GM21717 (cell line): ENCODE results near the gene CHTF18.
A peak's percentile ranks its signal among the peaks of the same experiment; 100 is the strongest.
"Not testable (repeated sequence)": the region's sequence is repeated elsewhere in the genome, so short reads cannot be mapped to it uniquely, and the experiment has no call there.

Experiments used
- ATAC-seq: cut with Tn5 transposase; IDR thresholded peaks from one replicate; pipeline ENCODE4 v1.9.1; 2021; ENCODE audit warnings: mild to moderate bottlenecking, moderate library complexity; ENCODE audit not compliant: unreplicated experiment

Gene CHTF18

DNA sequence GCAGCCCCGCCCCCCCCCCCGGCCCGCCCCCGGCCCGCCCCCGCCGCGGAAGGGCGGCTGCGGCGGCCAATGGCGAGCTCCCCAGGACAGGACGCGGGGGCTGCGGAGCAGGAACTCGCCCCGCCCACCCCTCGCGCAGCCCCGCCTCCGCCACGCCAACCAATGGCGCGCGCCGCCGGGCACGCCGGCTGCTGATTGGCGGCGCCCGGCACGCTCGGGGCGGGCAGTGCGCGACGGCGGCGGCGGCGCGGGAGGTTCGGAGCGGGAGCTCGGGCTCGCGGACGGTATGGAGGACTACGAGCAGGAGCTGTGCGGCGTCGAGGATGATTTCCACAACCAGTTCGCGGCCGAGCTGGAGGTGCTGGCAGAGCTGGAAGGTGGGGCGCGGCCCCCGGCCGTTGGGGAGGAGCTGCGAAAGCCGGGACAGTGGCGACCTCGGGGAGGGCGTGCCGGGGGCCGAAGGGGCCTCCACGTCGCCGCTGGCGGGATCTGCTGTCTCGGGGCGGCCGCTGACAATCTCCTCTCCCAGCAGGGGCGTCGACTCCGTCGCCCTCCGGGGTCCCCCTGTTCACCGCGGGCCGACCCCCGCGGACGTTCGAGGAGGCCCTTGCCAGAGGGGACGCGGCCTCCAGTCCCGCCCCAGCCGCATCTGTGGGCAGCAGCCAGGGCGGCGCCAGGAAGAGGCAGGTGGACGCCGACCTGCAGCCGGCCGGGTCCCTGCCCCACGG is at the start of gene CHTF18:
Gene CHTF18, plus strand, starts transcription at position 222 of the 728 bp plus-strand sequence. Its CDS starts 65 bp downstream, at position 287.
- ATAC-seq = peak; percentile 54

DNA sequence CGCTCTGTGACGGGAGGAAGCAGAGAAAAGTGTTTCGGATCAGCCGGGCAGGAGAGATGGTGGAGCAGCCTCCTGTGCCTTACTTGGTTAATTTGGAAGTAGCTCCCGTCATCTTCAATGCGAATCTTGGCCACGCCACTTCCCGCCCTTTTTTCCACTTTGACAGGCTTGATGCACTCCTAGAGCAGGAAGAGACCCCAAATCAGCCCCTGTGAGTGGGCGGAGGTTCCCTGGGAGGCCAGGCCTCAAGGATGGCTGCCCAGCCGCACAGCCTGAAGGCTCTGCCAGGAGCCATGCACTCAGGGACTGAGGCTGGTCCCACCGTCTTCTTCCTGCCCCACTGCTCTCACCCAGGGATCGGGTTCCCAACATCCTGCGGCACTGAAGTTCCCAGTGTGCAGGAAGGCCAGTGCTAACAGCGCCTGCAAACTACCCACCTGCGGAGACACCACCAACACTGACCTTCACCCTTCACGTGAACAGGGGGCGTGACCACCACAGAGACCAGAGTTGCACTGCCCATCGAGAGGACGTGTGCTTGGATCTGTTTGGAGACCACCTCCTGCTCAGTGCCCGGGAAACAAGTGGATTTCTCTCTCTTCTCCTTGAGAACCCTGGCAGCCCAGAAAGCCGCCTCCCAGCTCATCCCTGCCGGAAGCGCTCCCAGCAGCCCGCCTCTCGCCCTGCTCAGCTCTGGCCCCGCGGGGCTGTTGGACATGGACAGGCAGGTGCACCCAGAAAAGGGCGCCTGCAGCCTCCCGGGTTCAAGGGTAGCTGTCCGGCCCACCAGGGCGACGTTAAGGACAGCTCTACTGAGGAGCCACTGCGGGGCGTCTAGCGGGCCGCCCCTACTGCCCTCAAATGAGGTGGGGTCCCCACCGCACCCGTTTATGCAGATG is 48.6 kb upstream of the CHTF18 start:
- no peak for ATAC-seq

DNA sequence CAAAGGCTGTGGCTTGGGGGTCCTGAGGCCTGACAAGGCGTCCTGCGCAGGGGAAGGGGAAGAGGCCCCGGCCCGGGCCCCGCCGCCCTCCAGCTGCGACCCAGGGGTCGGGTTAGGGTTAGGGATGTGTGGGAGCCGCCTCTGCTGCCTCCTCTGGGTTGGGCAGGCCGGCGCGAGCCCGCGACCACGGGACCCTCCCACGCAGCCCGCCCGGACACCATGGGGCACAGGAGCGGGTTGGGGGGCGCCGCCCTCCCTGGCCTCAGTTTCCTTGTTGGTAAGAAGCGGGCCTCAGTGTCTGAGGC is 48.0 kb upstream of the CHTF18 start:
- ATAC-seq = no peak

DNA sequence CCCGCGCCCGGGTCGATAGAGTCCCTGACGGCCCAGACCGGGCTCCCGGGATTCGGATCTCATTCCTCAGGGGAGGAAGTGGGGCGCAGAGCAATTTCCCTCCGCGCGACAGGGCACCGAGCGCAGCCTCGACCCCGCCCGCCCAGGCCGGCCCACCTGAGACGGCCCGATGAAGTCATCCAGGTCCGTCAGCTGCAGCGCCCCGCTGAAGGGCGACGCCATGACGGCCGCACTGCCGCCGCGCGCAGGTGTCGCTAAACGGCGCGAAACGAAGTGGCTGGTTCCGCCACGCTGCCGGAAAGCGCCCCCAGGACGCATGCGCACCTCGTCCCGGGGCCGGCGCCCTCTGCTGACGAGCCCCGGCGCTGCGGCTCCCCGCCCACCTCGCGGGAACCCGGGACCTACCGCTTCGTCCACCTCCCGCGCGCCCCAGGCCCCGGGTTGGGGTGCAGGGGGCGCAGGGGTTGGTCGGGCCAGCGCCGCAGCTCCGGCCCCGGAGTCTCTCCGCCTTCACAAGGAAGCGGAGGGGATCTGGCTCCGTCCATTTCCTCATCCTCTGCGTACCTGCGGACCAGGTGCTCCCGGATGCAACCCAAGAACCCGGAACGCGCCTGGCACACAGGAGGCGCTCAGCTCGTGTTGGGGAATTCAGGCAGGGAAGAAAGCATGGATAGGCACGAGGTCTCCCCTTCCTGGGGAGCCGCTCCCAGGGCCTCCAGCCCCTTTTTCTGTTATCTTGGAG is 47.5 kb upstream of the CHTF18 start, which contains the start of gene CIAO3:
Gene CIAO3, minus strand, starts transcription at position 234 of the 742 bp plus-strand sequence. Its CDS starts 12 bp downstream, at position 222.
- peak; percentile 63 for ATAC-seq

DNA sequence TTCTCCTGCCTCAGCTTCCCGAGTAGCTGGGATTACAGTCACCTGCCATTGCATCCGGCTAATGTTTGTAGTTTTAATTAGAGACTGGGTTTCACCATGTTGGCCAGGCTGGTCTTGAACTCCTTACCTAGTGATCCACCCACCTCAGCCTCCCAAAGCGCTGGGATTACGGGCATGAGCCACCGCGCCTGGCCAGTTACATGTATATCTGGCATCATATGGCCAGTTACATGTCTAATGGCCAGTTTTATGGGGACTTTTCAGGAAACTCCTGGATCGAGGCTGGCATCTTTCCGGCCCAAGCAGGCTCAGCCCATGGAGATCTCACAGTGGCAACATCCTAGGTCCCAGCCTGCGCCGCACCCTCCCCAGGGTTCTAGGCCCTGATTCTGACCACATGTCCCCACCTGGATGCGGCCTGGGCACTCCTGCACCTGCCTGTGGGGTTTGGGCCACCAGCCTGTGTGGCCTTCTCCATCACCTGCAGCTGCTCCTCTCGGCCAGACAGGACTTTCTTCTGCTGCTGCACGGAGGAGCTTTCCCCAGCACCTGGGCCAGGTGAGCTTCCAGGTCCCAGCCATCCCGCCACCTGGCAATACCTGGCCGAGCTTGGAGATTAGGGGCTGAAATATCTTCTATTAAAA is 46.3 kb upstream of the CHTF18 start:
- no peak for ATAC-seq

DNA sequence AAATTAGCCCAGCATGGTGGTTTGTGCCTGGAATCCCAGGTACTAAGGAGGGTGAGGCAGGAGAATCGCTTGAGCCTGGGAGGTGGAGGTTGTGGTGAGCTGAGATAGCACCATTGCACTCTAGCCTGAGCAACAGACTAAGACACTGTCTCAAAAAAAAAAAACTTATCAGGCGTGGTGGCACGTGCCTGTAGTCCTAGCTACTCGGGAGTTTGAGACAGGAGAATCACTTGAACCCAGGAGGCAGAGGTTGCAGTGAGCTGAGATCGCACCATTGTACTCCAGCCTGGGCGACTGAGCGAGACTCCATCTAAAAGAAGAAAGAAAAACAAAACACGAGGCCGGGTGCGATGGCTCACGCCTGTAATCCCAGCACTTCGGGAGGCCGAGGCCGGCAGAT is 45.5 kb upstream of the CHTF18 start:
- ATAC-seq = not testable (repeated sequence)

DNA sequence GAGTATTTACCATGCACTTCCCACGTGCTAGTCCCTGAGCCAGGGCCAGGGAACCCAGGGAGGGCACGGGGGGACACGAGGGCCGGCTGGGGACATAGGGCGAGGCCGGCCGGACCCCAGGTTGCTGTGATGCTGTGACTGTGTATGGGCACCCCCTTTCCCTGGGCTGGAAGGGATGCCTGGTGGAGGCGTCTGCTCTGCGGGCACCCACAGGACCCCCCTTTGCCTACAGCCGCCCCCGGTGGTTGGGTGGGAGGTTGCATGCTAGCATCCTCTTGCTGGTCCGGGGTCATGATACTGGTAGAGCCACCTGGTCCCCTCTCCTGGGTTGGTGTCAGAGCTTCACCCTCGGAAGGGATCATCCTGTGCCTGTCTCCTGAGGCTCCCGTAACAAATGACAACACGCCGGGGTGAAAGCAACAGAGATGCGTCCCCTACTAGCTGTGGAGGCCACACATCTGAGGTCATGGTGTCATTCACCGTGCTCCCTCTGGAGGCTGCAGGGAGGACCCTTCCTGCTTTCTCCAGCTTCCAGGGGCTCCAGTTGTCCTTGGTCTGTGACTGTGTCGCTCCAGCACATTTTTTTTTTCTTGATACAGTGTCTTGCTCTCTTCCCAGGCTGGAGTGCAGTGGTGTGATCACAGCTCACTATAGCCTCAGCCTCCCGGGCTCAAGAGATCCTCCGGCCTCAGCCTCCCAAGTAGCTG is 44.5 kb upstream of the CHTF18 start:
- no peak for ATAC-seq

DNA sequence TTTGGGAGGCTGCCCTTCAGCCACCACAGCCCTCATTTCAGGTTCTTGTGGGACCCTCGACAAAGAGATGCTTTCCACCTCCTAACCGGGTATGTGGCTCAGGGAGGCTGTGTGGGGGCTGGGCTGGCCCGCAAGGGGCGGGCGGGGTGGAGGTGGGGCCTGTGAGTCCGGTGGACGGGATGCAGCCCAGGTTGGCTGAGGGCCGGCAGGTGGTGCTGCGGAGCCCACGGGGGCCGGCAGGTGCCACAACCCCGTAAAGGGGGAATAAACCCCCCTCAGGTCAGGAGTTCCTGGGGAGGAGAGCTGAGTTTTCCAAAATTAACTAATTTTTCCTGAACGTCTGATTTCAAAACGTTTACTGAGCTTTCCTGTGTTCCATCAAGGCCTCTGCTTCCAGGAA is 42.7 kb upstream of the CHTF18 start:
- ATAC-seq = no peak

DNA sequence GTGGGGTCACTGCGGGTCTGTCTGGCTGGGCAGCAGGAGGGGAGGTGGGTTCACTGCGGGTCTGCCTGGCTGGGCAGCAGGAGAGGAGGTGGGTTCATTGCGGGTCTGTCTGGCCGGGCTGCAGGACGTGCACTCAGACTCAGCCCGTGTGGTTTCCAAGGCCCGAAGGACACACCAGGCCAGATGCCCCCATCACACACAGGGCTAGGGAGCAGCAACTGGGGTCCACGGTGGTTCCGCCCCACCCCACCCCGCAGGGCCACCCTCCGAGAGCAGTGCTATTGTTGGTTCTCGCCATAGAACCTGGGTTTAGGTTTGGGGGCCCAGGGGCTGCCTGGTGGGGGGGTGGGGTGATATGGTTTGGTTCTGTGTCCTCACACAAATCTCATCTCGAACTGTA is 41.8 kb upstream of the CHTF18 start:
- no peak for ATAC-seq

DNA sequence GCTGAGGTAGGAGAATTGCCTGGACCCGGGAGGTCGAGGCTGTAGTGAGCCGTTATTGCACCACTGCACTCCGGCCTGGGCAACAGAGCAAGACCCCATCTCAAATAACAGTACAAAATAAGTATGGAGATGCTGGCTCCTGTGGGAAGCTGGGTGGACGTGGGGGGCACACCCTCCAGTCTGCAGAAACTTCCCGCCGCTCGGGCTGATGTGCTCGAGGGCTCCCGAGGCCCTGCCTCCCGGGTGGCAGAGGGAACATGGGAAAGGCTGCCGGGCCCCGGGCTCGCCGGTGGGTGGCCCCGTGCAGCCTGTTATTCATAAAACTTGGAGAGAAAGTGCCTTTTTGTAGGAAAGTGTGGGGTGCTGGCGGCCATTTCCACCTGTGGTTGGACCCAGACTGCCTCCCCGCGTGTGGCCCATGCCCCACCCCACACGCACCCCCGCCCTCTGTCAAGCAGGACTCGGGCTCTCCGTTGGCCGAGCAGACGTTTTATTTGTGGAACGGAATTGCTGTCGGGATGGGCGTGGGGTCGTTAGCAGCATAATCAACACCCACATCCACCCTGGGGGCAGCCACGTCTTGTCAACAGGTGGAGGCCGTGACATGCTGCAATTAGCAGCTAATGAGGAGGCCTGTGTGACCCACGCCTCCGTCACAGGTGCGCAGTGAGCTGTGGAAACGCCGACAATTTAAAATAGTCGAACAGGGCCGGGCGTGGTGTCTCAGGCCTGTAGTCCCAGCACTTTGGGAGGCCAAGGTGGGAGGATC is 40.3 kb upstream of the CHTF18 start:
- no peak for ATAC-seq

DNA sequence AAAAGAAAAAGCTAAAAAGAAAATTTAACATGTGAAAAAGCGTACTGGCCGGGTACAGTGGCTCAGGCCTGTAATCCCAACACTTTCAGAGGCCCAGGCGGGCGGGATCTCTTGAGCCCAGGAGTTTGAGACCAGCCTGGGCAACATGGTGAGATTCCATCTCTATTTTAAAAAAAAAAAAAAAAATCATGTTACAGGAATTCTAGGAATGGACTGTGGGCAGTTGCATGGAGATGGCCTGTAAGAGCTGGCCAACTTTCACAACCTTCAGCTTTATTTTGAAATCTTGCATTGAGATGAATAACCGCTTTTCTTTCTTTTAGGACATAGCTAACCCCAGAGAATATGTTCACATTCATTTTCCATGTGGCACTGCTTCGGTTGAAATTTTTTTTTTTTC is 39.4 kb upstream of the CHTF18 start:
- ATAC-seq = no peak

DNA sequence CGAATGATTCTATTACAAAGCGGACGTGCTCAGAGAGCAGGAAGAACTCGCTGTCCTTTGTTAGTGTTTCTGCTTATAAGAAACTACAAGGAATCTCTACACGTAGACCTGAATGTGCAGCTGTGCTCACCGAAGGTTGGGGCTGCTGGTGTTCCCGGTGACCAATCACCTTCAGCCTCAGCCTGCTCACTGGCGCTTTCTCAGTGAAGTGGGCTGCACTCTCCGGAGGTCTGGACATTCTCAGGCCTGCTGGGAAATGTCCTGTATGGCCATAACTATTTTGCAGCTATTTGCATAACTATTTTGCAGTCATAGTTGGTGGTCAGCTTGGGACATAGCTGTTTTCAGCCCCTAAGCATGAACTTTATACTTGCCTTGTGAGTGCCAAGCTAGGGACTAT is 37.9 kb upstream of the CHTF18 start:
- ATAC-seq = no peak

DNA sequence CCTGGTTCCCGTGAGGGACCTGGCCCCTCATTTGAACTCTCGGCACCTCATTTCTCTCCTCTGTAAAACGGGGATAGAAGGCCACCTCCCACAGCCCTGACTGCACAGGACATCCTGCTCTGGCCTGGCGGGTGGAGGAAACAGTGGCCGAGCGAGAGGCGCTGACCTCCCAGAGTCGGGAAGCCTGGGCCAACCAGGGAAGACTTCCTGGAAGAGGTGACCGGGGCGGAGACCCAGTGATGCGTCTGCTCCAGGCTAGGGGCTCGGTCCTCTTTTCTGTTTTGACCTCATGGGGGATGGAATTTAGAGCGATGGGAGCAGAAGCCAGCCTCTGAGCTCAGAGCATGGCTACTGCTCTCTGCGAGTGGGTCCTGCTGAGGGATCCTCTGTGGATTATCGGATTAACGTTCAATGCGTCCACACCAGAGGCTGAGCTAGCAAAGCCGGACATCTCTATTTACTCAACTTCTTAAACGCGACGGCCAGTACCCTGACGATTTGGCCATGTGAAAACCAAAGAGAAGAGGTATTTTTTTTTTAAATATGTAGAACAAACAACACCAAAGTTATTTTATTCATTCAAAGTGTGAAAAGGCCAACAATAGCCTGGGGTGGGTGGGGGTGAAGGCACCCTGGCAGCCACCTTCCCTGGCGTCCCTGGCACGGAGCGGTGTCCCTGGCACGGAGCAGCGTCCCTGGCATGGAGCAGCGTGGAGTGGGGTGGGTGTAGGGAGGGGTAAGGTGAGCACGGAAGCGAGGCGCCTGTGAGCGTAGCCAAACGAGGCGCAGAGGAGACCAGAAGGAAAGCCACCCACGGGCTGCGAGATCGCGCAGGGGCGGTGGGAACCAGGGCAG is 37.0 kb upstream of the CHTF18 start:
- ATAC-seq = no peak

DNA sequence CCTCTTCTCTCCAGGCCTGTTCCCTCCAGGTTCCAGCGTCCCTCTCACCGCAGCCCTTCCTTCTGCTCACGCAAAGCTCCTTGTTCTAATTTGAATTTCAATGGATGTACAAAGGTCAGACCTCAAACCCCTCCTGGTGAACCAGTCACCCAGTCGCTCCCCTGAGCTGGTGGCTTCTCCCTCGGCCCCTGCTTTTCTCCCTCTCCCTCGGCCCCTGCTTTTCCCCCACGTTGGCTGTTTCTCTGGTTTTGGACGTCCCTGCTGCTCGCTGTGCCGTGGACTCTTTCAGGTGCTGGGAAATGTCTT is 36.5 kb upstream of the CHTF18 start:
- no peak for ATAC-seq

DNA sequence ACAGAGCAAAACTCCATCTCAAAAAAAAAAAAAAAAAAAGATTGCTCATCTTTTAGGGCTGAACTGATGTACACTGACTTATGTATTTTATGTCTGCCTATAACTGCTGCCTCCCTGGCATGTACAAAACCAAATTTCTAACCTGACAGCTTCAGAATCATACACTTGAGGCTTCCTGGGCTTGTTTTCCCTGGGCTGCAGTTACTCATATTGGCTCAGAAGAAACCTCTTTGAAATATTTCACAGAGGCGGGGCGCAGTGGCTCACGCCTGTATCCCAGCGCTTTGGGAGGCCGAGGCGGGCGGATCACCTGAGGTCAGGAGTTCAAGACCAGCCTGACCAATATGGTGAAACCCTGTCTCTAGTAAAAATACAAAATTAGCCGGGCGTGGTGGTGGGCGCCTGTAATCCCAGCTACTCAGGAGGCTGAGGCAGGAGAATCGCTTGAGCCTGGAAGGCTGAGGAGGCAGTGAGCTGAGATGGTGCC is 34.3 kb upstream of the CHTF18 start:
- not testable (repeated sequence) for ATAC-seq

DNA sequence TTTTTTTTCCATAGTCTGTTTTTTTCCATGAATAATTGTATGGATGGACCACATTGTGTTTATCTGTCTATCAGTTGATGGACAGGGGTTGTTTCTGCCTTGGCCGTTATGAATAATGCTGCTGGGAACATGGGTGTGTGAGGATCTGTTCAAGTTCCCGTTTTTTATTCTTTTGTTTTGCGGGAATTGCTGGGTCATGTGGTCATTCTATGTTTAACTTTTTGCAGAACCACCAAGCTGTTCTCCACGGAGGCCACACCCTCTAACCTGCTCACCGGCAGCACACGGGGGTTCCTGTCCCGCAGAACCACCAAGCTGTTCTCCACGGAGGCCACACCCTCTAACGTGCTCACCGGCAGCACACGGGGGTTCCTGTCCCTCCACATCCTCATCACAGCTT is 33.8 kb upstream of the CHTF18 start:
- no peak for ATAC-seq

DNA sequence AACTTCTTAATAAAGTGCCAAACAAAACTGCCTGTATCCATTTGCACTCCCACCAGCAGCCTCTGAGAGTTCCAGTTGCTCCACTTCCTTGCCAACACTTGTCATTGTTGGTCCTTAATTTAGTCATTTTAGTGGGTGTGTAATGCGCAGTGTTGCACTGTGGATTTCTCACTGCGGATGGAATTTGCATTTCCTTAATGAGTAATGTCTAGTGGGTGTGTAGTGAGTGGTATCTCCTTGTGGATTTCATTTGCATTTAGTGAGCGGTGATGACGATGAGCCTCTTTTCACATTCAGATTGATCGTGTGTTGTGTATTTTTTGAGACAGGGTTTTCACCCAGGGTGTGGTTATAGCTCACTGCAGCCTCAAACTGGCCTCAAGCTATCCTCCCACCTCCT is 32.0 kb upstream of the CHTF18 start:
- ATAC-seq = no peak

DNA sequence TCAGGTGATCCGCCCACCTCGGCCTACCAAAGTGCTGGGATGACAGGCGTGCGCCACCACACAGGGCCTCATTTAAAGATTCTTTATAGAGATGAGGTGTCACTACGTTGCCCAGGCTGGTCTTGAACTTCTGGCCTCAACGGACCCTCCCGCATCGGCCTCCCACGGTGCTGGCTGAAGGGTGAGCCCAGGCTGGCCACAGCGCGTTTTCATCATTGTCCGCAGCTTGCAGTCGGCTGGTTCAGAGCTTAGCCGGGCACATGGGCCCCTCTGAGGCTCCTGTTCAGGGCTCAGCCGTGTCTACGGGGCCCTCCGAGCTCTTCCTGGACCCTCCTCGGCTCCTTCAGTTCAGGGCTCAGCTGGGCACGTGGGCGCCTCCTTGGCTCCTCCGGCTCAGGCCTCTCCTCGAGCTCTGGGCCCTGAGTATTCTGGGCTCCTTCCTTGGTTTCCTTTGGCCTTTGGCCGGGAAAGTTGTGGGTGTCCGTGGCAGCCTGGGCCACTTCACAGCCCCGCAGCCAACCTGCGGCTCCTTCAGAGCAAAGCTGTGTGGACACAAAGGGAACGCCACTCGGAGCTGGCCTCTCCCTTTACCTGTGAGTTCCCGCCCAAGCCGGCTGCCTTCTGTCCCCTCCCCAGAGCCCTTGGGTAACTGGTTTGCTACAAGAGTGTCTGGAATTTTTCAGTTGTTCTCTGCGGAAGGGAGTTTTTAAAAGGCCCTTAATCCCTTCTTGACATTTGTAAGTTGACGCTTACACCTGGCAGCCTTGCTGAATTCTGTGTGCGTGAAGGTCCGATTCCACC is 29.1 kb upstream of the CHTF18 start:
- ATAC-seq = no peak
